Measurements from ENCODE around the gene SRPK2.
A peak's percentile ranks its signal among the peaks of the same experiment; 100 is the strongest.
"Not testable (repeated sequence)": the region's sequence is repeated elsewhere in the genome, so short reads cannot be mapped to it uniquely, and the experiment has no call there.

SRPK2 gene

DNA sequence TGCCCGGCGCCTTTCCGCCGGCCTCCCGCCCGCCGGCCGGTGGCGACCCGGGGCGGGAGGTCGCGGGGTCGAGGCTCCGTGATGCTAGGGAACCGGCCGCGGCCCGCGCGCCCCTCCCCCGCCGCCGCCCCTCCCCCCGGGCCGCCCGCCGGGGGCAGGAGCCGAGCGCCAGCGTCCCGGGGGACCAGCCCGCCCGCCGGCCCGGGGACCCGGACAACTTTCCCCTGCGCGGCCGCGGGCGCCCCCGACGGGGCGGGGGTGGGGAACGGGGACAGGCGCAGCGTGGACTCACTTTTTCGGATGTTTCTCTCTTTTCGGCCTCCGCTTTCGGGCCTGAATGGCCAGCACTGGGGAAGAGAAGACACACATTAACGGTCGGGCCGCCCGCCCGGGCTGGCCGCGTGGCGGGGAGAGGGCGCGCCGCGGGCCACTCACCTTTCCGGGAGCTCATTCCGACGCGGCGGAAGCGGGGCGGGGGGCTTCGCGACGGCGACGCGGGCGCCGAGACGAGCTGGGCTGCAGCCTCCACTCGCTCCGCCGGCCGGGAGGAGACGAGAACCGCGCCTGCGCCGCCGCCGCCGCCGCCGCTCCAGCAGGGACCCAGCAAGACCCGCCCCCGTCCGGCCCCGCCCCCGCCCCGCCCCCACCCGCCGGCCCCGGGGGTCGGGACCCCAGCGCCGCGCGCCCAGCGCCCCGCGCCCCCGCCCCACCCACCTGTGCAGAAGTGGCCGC lies at the start of gene SRPK2:
TSS of gene SRPK2 (minus strand) at position 566 of the 732 bp plus-strand sequence.
- DNase-seq, result peak; percentile 86

DNA sequence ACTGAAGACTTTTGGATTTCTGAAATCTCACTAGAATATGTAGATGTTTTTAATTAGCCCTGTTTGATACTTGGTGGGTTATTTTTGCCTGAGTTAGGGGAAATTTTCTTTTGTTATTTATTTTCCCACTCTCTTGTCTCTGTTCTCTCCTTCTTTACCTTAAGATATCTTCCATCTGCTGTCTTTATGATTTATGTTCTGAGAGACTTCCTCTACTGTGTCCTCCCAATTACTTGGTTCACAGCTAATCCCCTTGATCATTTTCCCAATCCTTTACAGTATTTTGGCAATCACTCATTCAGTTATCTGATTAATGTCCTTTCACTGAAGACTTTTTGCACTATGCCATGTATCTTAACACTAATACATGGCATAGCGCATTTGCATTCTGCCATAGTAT lies 49.5 kb upstream of the SRPK2 start:
- no peak for DNase-seq

DNA sequence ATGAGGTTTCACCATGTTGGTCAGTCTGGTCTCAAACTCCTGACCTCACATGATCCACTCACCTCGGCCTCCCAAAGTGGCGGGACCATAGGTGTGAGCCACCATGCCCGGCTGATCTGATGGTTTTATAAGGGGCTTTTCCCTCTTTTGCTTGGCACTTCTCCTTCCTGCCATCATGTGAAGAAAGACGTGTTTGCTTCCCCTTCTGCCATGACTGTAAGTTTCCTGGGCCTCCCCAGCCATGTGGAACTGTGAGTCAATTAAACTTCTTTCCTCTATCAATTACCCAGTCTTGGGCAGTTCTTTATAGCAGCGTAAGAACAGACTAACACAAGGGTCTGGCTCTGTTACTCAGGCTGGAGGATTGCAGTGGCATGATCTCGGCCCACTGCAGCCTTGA lies 48.6 kb upstream of the SRPK2 start:
- DNase-seq, result not testable (repeated sequence)

DNA sequence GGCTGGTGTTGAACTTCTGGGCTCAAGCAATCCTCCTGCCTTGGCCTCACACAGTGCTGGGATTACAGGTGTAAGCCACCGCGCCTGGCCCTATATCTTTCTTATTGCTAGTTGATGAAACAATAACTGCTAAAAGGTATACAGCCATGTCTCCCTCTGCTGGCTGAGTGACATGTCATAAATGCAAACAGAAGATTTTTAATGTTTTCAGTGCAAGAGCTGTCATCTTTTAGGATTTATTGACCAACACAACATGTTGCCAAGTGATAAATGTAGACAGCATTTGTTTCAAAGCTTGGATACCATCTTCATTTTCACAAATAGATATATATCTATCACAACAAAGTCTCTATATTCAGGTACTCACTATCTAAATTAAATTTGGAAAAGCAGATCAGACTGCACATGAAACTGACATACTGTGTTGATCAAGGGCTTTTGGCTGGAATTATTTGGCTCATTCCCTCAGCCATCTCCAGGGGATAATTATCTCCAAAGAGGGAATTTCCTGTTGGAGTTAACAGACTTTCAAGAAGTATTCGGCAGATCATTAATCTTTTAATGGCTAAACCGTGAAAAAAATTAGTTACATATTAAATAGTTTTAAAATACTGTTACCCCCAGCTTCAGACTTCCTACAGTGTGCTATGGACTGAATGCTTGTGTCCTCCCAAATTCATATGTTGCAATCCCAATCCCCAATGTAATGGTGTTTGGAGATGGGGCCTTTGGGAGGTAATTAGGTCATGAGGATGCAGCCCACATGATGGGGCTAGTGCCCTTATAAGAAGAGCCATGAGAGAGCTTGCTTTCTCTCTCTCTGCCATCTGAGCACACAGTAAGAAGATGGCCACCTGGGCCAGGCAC lies 41.3 kb upstream of the SRPK2 start:
- peak; percentile 57 for DNase-seq

DNA sequence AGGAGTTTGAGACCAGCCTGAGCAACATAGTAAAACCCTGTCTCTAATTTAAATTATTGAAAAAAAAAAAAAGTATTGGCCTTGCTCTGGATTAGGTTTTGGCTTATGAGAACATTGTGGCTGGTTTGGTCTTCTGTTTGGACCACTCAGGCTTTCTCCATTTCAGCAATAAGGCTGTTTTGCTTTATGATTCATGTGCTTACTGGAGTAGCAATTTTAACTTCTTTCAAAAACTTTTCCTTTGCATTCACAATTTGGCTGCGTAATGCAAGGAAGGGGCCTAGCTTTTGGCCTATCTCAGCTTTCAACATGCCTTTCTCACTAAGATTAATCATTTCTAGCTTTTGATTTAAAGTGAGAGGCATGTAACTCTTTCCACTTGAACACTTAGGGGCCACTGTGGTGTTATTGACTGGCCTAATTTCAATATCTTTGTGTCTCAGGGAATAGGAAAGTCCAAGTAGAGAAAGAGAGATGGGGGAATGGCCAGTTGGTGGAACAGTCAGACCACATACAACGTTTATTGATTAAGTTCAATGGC lies 38.0 kb upstream of the SRPK2 start:
- DNase-seq, result peak; percentile 17

DNA sequence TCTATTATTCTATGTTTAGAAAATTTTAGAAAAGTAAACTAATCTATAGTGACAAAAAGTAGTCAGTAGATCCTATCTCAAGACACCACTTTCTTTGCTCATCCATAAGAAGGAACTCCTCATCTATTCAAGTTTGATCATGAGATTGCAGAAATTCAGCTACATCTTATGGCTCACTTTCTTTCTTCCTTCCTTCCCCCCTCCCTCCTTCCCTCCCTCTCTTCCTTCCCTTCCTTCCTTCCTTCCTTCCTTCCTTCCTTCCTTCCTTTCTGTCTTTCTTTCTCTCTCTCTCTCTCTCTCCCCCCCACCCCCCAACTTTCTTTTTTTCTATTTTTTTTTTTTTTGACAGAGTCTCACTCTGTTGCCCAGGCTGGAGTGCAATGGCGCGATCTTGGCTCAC lies 35.3 kb upstream of the SRPK2 start:
- DNase-seq, result no peak

DNA sequence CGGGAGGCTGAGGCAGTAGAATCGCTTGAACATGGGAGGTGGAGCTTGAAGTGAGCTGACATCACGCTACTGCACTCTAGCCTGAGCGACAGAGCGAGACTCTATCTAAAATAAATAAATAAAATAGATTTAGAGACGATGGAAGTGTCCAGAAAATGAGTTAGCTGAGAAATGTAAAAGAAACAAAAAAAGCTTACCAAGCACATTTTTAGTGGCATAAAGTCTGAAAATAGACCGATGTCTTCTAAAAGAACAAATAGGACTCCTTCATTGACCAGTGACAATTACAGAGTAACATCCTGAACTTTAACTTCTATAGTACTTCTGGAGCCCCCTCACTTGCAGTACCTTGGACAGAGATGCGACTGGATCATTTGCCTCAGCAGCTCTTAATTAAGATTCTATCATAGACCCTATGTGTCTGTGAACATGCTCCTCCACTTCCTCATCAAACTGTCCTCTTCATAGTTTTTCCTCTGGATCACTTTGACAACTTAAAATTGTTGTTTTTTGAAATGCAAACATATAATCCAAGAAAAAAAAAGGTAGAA lies 25.2 kb upstream of the SRPK2 start:
- no peak for DNase-seq

DNA sequence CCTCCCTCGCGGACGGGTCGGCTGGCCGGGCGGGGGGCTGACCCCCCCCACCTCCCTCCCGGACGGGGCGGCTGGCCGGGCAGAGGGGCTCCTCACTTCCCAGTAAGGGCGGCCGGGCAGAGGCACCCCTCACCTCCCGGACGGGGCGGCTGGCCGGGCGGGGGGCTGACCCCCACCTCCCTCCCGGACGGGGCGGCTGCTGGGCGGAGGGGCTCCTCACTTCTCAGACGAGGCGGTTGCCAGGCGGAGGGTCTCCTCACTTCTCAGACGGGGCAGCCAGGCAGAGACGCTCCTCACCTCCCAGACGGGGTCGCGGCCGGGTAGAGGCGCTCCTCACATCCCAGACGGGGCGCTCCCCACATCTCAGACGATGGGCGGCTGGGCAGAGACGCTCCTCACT lies 22.1 kb upstream of the SRPK2 start:
- DNase-seq, result not testable (repeated sequence)

DNA sequence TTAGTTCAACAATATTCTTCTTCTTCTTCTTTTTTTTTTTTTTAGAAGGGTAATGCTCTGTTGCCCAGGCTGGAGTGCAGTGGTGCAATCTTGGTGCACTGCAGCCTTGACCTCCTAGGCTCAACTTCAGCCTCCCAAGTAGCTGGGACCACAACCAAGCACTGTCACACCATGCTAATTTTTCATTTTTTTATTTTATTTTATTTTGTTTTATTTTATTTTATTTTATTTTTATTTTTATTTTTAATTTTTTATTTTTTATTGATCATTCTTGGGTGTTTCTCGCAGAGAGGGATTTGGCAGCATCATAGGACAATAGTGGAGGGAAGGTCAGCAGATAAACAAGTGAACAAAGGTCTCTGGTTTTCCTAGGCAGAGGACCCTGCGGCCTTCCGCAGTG lies 21.1 kb upstream of the SRPK2 start:
- DNase-seq, result not testable (repeated sequence)

DNA sequence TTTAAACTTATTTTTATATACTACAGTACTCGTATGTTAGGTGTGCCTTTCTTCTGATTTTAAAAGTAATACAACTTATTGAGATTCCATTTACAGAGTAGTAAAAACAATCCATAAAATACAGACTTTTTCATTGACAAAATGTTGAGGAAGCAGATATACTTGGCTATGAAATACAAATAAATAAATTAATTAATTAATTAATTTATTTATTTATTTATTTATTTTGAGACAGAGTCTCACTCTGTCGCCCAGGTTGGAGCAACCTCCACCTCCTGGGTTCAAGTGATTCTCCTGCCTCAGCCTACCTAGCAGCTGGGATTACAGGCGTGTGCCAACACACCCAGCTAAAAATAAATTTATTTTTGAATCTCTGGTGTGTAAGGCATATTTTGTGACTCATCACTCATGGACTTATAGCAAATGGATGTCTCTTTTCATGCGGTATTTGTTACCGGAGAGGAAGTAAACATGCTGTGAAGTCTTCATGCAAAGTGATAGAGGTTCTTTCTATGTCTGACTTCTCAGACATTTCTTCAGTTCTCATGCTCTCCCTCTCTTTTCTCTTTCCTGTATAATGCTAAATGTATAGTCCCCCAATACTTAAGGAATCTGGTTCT lies 20.2 kb upstream of the SRPK2 start:
- no peak for DNase-seq

DNA sequence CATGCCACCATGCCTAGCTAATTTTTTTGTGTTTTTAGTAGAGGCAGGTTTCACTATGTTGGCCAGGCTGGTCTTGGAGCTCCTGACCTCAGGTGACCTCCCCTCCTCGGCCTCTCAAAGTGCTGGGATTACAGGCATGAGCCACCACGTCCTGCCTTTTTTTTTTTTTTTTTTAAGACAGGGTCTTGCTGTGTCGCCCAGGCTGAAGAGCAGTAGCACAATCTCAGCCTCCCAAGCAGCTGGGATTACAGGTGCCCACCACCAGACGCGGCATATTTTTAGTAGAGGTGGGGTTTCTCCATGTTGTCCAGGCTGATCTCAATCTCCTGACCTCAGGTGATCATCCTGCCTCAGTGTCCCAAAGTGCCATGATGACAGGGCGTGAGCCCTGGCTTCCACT lies 14.4 kb upstream of the SRPK2 start:
- DNase-seq, result no peak

DNA sequence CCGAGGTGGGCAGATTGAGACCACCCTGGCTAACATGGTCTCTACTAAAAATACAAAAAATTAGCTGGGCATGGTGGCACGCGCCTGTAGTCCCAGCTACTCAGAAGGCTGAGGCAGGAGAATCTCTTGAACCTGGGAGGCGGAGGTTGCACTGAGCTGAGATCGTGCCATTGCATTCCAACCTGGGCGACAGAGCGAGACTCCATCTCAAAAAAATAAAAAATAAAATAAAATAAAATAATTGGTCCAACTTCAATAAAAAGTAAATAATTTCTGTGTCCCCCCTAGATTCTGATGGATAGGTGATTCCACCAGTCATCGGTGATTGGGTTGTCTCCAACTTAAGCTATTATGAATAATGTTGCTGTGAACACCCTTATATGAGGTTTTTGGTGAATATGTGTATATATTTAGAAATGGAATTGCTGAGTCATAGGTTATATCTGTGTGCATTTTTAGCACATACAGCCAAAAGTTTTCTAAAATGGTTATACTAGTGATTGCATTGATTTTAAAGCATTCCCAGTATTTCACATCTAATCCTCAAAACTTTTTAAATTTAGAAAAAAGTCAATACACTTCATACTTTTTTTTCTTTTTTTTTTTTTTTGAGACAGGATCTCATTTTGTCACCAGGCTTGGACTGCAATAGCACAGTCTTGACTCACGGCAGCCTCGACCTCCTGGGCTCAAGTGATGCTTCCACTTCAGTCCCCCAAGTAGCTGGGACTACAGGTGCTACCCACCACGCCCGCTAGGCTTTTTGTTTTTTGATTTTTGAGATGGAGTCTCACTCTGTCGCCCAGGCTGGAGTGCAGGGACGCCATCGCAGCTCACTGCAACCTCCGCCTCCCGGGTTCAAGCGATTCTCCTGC lies 13.7 kb upstream of the SRPK2 start:
- DNase-seq, result no peak

DNA sequence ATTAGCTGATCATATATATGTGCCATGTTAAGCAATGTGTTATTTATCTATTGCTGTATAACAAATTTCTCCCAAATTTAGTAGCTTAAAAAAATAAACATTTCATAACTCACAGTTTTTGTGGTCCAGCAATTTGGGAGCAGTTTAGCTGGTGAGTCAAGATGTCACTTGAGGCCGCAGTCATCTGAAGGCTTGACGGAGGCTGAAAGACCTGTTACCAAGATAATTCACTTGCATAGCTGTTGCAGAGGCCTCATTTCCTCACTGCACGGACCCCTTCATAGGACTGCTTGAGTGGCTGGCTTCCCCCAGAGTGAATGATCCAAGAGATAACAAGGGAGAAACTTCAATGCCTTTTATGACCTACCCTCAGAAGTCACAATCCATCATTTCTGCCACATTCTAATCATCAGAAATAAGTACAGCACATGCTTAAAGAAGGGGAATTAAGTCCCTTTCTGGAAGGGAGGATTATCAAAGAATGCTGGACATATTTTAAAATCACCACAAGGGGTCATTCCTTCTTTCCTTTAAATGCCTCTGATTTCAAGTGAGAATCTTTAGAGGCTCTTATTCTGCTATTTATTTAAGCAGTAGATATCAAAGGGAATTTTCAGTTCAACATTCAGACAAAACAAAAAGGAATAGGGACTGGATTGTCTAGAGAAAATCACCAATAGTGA lies 10.5 kb upstream of the SRPK2 start:
- DNase-seq, result no peak

DNA sequence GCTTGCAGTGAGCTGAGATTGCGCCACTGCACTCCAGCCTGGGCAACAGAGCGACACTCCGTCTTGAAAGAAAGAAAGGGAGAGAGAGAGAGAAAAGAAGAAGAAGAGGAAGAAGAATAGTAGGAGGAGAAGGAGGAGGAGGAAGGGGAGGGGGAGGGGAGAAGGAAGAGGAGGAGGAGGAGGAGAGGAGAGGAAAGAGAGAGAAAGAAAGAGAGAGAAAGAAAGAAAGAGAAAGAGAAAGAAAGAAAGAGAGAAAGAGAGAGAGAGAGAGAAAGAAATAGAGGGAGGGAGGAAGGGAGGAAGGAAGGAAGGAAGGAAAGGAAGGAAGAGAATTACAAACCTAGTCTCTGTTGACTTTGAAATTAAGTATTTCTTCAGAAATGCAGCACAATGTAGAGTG lies 7.8 kb upstream of the SRPK2 start:
- no peak for DNase-seq

DNA sequence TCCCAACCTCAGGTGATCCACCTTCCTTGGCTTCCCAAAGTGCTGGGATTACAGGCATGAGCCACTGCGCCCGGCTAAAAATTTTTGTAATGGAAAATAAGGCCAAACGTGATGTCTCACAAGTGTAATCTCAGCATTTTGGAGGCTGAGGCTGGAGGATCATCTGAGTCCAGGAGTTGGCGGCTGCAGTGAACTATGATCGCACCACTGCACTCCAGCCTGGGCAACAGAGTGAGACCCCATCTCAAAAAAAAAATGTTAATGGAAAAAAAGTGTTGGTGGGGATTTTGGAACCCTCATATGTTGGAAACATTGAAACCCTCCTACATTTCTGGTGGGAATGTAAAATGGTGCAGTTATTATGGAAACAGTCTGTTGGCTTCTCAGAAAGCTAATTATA lies 2.7 kb upstream of the SRPK2 start:
- no peak for DNase-seq

DNA sequence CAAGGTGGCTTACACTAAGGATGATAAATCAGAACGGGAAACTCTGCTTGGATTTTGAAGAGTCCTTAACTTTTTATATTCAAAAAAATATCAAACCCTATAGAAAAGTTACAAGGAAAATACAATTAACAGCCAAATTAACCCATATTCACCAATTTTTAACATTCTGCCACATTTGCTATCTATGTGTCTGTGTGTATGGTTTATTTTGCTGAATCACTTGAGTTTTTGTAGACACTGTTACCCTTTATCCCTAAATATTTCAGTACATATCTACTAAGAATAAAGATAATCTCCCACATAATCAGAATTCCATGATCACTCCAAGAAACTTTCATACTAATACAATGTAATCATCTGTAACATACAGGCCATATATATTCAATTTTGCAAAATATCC lies 1.2 kb upstream of the SRPK2 start:
- DNase-seq, result no peak

DNA sequence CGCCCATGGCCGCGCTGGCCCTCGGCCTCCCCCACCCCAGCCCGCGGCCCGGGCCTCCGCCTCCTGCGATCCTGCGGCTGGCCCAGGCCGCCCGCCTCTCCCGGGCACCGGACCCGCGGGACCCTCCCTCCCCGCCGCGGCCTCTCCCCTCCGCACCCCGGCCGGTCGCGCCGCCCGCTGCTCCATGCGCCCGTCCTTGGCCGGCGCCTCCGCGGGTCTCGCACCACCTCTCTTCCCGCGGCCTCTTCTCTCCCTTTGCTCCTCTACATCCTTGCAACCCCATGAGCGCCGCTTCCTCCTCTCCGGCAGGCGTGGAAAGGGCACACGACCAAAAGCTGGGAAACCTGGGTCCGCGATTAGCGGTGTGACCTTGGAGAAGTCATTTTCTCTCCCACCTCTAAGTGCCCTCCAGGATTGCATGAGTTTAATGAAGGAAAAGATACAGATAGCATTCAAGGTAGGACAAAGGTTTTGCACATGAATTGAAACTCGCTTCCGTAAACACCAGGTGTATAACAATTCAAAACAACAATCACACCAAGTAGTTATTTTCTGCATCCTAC lies 448 bp upstream of the SRPK2 start:
- DNase-seq, result peak; percentile 53

DNA sequence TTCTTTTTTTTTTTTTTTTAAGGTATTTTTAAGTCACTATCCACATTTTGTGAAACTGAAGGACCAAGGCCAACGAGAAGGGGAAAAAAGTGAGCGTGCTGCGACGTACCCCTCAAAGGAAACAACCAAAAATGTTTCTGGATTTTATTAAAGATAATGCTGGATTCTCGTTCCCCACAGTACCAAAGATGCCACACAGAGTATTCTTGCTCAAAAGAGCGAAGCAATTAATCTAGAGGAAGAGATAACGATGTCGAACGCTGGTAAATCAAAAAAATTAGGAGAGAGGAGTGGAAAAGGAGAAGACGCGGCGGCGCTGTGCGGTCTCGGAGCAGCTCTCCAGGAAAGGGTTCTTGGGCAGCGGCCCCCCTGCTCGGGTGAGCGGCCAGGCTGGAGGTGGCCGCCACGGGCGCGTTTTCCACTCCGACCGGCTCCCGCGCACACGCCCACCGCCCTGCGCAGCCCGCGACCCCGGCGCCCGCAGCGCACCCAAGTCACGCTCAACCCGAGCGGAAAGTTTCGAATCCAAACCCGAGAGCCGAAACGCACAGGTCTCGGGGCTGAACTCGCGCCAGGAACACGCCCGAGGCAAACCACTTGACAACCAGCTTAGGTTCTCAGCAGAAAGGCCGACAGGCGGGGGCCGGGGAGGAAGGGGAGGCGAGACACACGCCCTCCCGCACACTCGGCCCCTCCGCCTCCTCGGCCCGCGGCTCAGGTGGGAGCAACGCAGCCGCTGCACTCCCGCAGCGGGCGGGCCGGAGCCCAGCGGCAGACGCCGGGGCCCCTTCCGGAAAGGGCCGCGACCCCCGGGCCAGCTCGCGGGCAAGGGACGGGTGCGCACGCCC lies 989 bp downstream of the SRPK2 start:
- peak; percentile 68 for DNase-seq

DNA sequence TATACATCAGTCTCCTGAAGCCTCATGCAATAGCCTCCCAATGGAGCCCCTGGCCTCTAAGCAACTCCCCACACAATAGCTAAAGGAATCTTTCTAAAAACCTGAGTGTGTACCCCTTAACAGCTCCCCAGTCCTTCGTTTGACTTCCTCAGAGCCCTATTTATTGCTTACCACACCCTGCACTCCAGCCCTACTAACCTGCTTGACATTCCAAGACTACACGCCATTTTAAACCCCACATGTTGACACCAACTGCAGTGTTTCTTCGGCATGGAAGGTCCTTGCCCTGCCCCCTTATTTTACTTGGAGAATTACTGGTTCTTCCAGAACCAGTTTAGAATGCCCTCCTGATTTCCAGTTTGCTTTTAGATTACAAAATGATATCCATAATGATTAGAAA lies 10.8 kb downstream of the SRPK2 start:
- no peak for DNase-seq

DNA sequence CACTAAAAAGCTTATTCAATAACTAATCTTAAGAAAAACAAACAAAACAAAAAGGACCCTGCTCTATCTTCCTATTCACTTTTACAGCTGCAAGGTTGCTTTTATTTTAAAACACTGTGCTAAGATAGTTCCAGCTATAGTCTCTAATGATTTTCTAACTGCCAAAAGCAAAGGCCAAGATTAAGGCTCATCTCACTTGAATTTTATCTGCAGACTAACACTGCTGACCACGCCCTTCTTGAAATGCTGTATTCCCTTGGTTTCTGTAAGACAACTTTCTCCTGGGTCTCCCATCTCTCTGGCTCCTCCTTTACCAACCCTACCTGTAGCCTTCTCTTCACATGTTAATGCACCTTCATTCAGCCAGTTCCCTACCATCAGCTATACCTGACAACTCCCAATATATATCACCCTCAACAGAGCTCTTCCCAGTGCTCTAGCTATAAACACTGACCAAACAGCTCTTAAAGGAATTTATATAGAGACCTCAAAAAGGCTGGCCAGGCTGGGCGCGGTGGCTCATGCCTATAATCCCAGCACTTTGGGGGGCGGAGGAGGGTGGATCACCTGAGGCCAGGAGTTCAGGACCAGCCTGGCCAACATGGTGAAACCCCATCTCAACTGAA lies 11.7 kb downstream of the SRPK2 start:
- no peak for DNase-seq

All from stimulated activated CD4-positive, alpha-beta T cell treated with anti-CD3 and anti-CD28 coated beads, Interleukin-15, amount 100 ng/mL, for 24 hours (primary cell).